GM06990 (cell line): ENCODE measurements around the gene ADCY9.

ENCODE experiments used
- DNase-seq: peaks from one replicate; pipeline ENCODE4 v3.0.0-alpha.2; 2011; ENCODE audit not compliant: insufficient read length; ENCODE audit errors: extremely low read depth
- H3K27me3 ChIP-seq: replicated peaks from 2 replicates; pipeline ENCODE4 v1.6.0; 2011; ENCODE audit warnings: low read length; ENCODE audit not compliant: control insufficient read depth, insufficient read depth
- H3K36me3 ChIP-seq: 2 replicates; pipeline ENCODE4 v1.5.1; 2011; ENCODE audit warnings: low read length; ENCODE audit not compliant: control insufficient read depth, insufficient read depth
- H3K4me3 ChIP-seq: replicated peaks from 2 replicates; pipeline ENCODE4 v1.5.1; 2011; ENCODE audit warnings: low read depth, mild to moderate bottlenecking, control low read depth, low read length
- CTCF ChIP-seq: IDR thresholded peaks from 2 replicates; pipeline ENCODE4 v1.5.1; 2011; ENCODE audit warnings: low read length, control low read depth, mild to moderate bottlenecking, inconsistent platforms; ENCODE audit not compliant: insufficient read depth, poor library complexity, severe bottlenecking

ADCY9 gene

GRCh38 chr16:3998793-3999478, 117.3 kb downstream of the ADCY9 start:
- H3K4me3 ChIP-seq: no peak overlapping the region
- no peak for TF ChIP-seq CTCF
- no peak for DNase-seq

GRCh38 chr16:3997231-3997841, 118.9 kb downstream of the ADCY9 start:
- DNase-seq: no peak
- TF ChIP-seq CTCF: no peak
- H3K36me3 ChIP-seq: no peaks in the 10 kb centered on the region
- no peaks in the 10 kb centered on the region; the same call in 1 of the 2 replicates for H3K27me3 ChIP-seq
- H3K4me3 ChIP-seq: no peak overlapping the region

More at GRCh38 chr16:3998793-3999478, 117.3 kb downstream of the ADCY9 start:
- no peaks in the 10 kb centered on the region for H3K36me3 ChIP-seq
- no peaks in the 10 kb centered on the region; the same call in 1 of the 2 replicates for H3K27me3 ChIP-seq

GRCh38 chr16:3995001-3995400, 121.2 kb downstream of the ADCY9 start:
- Histone ChIP-seq H3K27me3 (no peaks in the 10 kb centered on the region), H3K36me3 (no peaks in the 10 kb centered on the region), H3K4me3 (no peak overlapping the region)
- TF ChIP-seq CTCF: no peak
- no peak for DNase-seq

- DNase-seq: no peak
- H3K36me3 ChIP-seq: no peaks in the 10 kb centered on the region
Observed at GRCh38 chr16:3993052-3993785, 123.0 kb downstream of the ADCY9 start.

More at GRCh38 chr16:3993052-3993785, 123.0 kb downstream of the ADCY9 start:
- H3K4me3 ChIP-seq: no peak overlapping the region
- H3K27me3 ChIP-seq: no peaks in the 10 kb centered on the region
- no peak for TF ChIP-seq CTCF
